ENCODE measurements around the gene CRPPA. TPM values are rescaled to one million over a fixed set of nuclear protein-coding genes. Genes with fewer than 3 reads are reported as not detected.
"Not testable (repeated sequence)": the region's sequence is repeated elsewhere in the genome, so short reads cannot be mapped to it uniquely, and the experiment has no call there.

Gene CRPPA
- total RNA-seq, 1 donor from 2014 or later: 16.7 TPM

DNA sequence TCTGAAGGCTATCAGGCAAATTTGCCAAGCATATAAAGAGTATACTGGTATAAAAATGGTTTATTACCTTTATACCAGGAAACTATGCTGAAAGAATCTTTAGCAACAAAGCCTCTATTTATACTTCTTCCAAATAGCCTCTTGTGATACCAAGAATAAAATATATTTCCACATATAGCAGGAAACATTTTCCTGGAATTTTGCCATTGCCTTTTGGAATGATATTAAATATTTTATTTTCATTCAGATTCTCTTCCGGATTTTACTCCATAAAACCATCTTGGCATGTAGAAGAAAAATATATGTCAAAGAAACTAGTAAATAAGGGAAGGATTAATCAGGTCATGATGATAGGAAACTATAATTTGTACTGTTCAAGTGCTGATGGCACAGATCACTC lies 26.5 kb upstream of the CRPPA start:
- Histone ChIP-seq H3K9me3 (ENCODE audit: control insufficient read depth in 3 of 3, low read length in 3 of 3) (no peaks in the 10 kb centered on the region), H3K27ac (ENCODE audit: low read depth, low read length) (no peak overlapping the region)

GRCh38 chr7:16446508-16446907 lies 25.2 kb upstream of the CRPPA start:
- no peaks in the 10 kb centered on the region for H3K36me3 ChIP-seq (ENCODE audit: control insufficient read depth in 3 of 3, insufficient read depth in 3 of 3, low read length in 3 of 3)
- no peaks in the 10 kb centered on the region for H3K27me3 ChIP-seq (ENCODE audit: control insufficient read depth in 3 of 3, insufficient read depth in 3 of 3, low read length in 3 of 3)
- no peaks in the 10 kb centered on the region for H3K9me3 ChIP-seq (ENCODE audit: control insufficient read depth in 3 of 3, low read length in 3 of 3)
- no peaks in the 10 kb centered on the region for H3K4me1 ChIP-seq (ENCODE audit: control insufficient read depth in 3 of 3, insufficient read depth in 3 of 3, low read length in 3 of 3)
- no peak overlapping the region for H3K9ac ChIP-seq (ENCODE audit: low read depth in 1 of 3, low read length in 3 of 3)
- no peak overlapping the region for H3K4me3 ChIP-seq (ENCODE audit: low read length in 3 of 3)
- H3K27ac ChIP-seq (ENCODE audit: low read depth, low read length): no peak overlapping the region

More for the DNA sequence above, 26.5 kb upstream of the CRPPA start:
- Histone ChIP-seq H3K9ac (ENCODE audit: low read depth in 1 of 3, low read length in 3 of 3) (no peak overlapping the region), H3K27me3 (ENCODE audit: control insufficient read depth in 3 of 3, insufficient read depth in 3 of 3, low read length in 3 of 3) (no peaks in the 10 kb centered on the region), H3K4me3 (ENCODE audit: low read length in 3 of 3) (no peak overlapping the region), H3K4me1 (ENCODE audit: control insufficient read depth in 3 of 3, insufficient read depth in 3 of 3, low read length in 3 of 3) (no peaks in the 10 kb centered on the region), H3K36me3 (ENCODE audit: control insufficient read depth in 3 of 3, insufficient read depth in 3 of 3, low read length in 3 of 3) (no peaks in the 10 kb centered on the region)

DNA sequence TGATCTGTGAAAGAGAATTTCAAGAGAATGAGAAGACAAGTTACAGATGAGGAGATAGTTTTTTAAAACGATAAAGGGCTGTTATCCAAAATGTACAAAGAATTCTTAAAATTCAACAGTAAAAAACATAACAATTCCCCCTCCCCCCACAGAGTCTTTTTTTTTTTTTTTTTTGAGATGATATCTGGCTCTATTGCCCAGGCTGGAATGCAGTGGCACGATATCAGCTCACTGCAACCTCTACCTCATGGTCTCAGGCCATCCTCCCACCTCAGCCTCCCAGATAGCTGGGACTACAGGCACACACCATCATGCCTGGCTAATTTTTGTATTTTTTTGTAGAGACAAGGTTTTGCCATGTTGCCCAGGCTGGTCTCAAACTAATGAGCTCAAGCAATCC lies 22.5 kb upstream of the CRPPA start:
- not testable (repeated sequence) for H3K4me1 ChIP-seq (ENCODE audit: control insufficient read depth in 3 of 3, insufficient read depth in 3 of 3, low read length in 3 of 3); H3K27me3 ChIP-seq (ENCODE audit: control insufficient read depth in 3 of 3, insufficient read depth in 3 of 3, low read length in 3 of 3); H3K9me3 ChIP-seq (ENCODE audit: control insufficient read depth in 3 of 3, low read length in 3 of 3); H3K4me3 ChIP-seq (ENCODE audit: low read length in 3 of 3); H3K27ac ChIP-seq (ENCODE audit: low read depth, low read length); H3K36me3 ChIP-seq (ENCODE audit: control insufficient read depth in 3 of 3, insufficient read depth in 3 of 3, low read length in 3 of 3); H3K9ac ChIP-seq (ENCODE audit: low read depth in 1 of 3, low read length in 3 of 3)

DNA sequence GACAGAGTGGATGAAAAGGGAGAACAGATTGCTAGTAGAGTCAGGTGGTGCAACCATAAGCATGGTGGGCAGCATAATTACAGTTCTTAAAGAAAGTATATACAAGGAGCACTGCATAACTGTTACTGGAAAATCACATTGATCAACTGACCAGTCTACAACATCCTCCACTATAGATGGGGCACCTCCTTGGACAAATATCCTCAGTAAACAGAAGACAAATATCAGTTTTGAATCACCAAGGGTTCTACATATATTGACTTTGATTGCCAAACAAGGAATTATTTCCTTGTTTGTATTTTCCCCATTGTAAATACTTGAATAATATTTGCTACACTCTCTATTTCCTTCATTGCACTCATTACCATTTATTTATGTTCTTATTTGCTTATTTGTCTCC lies 17.6 kb upstream of the CRPPA start:
- Histone ChIP-seq H3K4me1 (ENCODE audit: control insufficient read depth in 3 of 3, insufficient read depth in 3 of 3, low read length in 3 of 3) (no peaks in the 10 kb centered on the region), H3K9ac (ENCODE audit: low read depth in 1 of 3, low read length in 3 of 3) (no peak overlapping the region), H3K9me3 (ENCODE audit: control insufficient read depth in 3 of 3, low read length in 3 of 3) (no peaks in the 10 kb centered on the region), H3K27ac (ENCODE audit: low read depth, low read length) (no peak overlapping the region), H3K4me3 (ENCODE audit: low read length in 3 of 3) (no peak overlapping the region), H3K36me3 (ENCODE audit: control insufficient read depth in 3 of 3, insufficient read depth in 3 of 3, low read length in 3 of 3) (no peaks in the 10 kb centered on the region), H3K27me3 (ENCODE audit: control insufficient read depth in 3 of 3, insufficient read depth in 3 of 3, low read length in 3 of 3) (no peaks in the 10 kb centered on the region)

GRCh38 chr7:16436306-16436705 lies 15.0 kb upstream of the CRPPA start:
- no peaks in the 10 kb centered on the region for H3K27me3 ChIP-seq (ENCODE audit: control insufficient read depth in 3 of 3, insufficient read depth in 3 of 3, low read length in 3 of 3)

GRCh38 chr7:16433568-16434122 lies 12.3 kb upstream of the CRPPA start:
- Histone ChIP-seq H3K9me3 (ENCODE audit: control insufficient read depth in 3 of 3, low read length in 3 of 3) (no peaks in the 10 kb centered on the region), H3K4me1 (ENCODE audit: control insufficient read depth in 3 of 3, insufficient read depth in 3 of 3, low read length in 3 of 3) (no peaks in the 10 kb centered on the region), H3K27ac (ENCODE audit: low read depth, low read length) (no peak overlapping the region), H3K27me3 (ENCODE audit: control insufficient read depth in 3 of 3, insufficient read depth in 3 of 3, low read length in 3 of 3) (no peaks in the 10 kb centered on the region), H3K36me3 (ENCODE audit: control insufficient read depth in 3 of 3, insufficient read depth in 3 of 3, low read length in 3 of 3) (no peaks in the 10 kb centered on the region), H3K4me3 (ENCODE audit: low read length in 3 of 3) (no peak overlapping the region), H3K9ac (ENCODE audit: low read depth in 1 of 3, low read length in 3 of 3) (no peak overlapping the region)

More at GRCh38 chr7:16436306-16436705, 15.0 kb upstream of the CRPPA start:
- Histone ChIP-seq H3K9me3 (ENCODE audit: control insufficient read depth in 3 of 3, low read length in 3 of 3) (no peaks in the 10 kb centered on the region), H3K4me1 (ENCODE audit: control insufficient read depth in 3 of 3, insufficient read depth in 3 of 3, low read length in 3 of 3) (no peaks in the 10 kb centered on the region), H3K36me3 (ENCODE audit: control insufficient read depth in 3 of 3, insufficient read depth in 3 of 3, low read length in 3 of 3) (no peaks in the 10 kb centered on the region), H3K4me3 (ENCODE audit: low read length in 3 of 3) (no peak overlapping the region), H3K9ac (ENCODE audit: low read depth in 1 of 3, low read length in 3 of 3) (no peak overlapping the region), H3K27ac (ENCODE audit: low read depth, low read length) (no peak overlapping the region)

DNA sequence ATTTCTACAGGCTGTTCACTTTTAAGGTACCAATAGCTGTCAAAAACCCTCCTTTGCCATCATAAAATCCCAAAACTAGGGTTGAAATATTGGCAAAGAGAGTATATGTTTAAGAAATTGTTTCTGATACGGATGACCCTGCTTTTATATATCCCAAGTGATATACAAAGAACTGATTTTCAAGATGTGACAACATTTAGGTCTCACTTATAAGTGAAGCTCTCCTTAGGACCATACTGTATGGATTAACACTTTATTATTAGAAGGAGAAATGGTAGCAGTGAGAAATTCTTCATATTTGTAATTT lies 11.0 kb upstream of the CRPPA start:
- Histone ChIP-seq H3K9ac (ENCODE audit: low read depth in 1 of 3, low read length in 3 of 3) (no peak overlapping the region), H3K27ac (ENCODE audit: low read depth, low read length) (no peak overlapping the region), H3K36me3 (ENCODE audit: control insufficient read depth in 3 of 3, insufficient read depth in 3 of 3, low read length in 3 of 3) (no peaks in the 10 kb centered on the region), H3K4me1 (ENCODE audit: control insufficient read depth in 3 of 3, insufficient read depth in 3 of 3, low read length in 3 of 3) (no peaks in the 10 kb centered on the region), H3K27me3 (ENCODE audit: control insufficient read depth in 3 of 3, insufficient read depth in 3 of 3, low read length in 3 of 3) (no peaks in the 10 kb centered on the region), H3K4me3 (ENCODE audit: low read length in 3 of 3) (no peak overlapping the region), H3K9me3 (ENCODE audit: control insufficient read depth in 3 of 3, low read length in 3 of 3) (no peaks in the 10 kb centered on the region)

GRCh38 chr7:16431646-16432424 lies 10.5 kb upstream of the CRPPA start:
- H3K27me3 ChIP-seq (ENCODE audit: control insufficient read depth in 3 of 3, insufficient read depth in 3 of 3, low read length in 3 of 3): no peaks in the 10 kb centered on the region
- H3K9me3 ChIP-seq (ENCODE audit: control insufficient read depth in 3 of 3, low read length in 3 of 3): no peaks in the 10 kb centered on the region
- no peak overlapping the region for H3K9ac ChIP-seq (ENCODE audit: low read depth in 1 of 3, low read length in 3 of 3)
- H3K4me1 ChIP-seq (ENCODE audit: control insufficient read depth in 3 of 3, insufficient read depth in 3 of 3, low read length in 3 of 3): no peaks in the 10 kb centered on the region
- H3K36me3 ChIP-seq (ENCODE audit: control insufficient read depth in 3 of 3, insufficient read depth in 3 of 3, low read length in 3 of 3): no peaks in the 10 kb centered on the region
- no peak overlapping the region for H3K4me3 ChIP-seq (ENCODE audit: low read length in 3 of 3)
- H3K27ac ChIP-seq (ENCODE audit: low read depth, low read length): no peak overlapping the region

- Histone ChIP-seq H3K27me3 (ENCODE audit: control insufficient read depth in 3 of 3, insufficient read depth in 3 of 3, low read length in 3 of 3) (no peaks in the 10 kb centered on the region), H3K9ac (ENCODE audit: low read depth in 1 of 3, low read length in 3 of 3) (no peak overlapping the region), H3K4me3 (ENCODE audit: low read length in 3 of 3) (no peak overlapping the region), H3K9me3 (ENCODE audit: control insufficient read depth in 3 of 3, low read length in 3 of 3) (no peaks in the 10 kb centered on the region), H3K27ac (ENCODE audit: low read depth, low read length) (no peak overlapping the region), H3K36me3 (ENCODE audit: control insufficient read depth in 3 of 3, insufficient read depth in 3 of 3, low read length in 3 of 3) (no peaks in the 10 kb centered on the region), H3K4me1 (ENCODE audit: control insufficient read depth in 3 of 3, insufficient read depth in 3 of 3, low read length in 3 of 3) (no peaks in the 10 kb centered on the region)
Observed at GRCh38 chr7:16430133-16430532, 8.8 kb upstream of the CRPPA start.

GRCh38 chr7:16428672-16429071 lies 7.3 kb upstream of the CRPPA start:
- Histone ChIP-seq H3K36me3 (ENCODE audit: control insufficient read depth in 3 of 3, insufficient read depth in 3 of 3, low read length in 3 of 3) (no peaks in the 10 kb centered on the region), H3K9me3 (ENCODE audit: control insufficient read depth in 3 of 3, low read length in 3 of 3) (no peaks in the 10 kb centered on the region), H3K9ac (ENCODE audit: low read depth in 1 of 3, low read length in 3 of 3) (no peak overlapping the region), H3K4me3 (ENCODE audit: low read length in 3 of 3) (no peak overlapping the region), H3K27ac (ENCODE audit: low read depth, low read length) (no peak overlapping the region), H3K27me3 (ENCODE audit: control insufficient read depth in 3 of 3, insufficient read depth in 3 of 3, low read length in 3 of 3) (no peaks in the 10 kb centered on the region), H3K4me1 (ENCODE audit: control insufficient read depth in 3 of 3, insufficient read depth in 3 of 3, low read length in 3 of 3) (no peaks in the 10 kb centered on the region)
